ENCODE measurements around the gene ENOSF1. TPM values are rescaled to one million over a fixed set of nuclear protein-coding genes. Genes with fewer than 3 reads are reported as not detected.
"Not testable (repeated sequence)": the region's sequence is repeated elsewhere in the genome, so short reads cannot be mapped to it uniquely, and the experiment has no call there.

The ENOSF1 gene
- total RNA-seq, 2 experiments from 2014 or later, result 113 to 114 TPM

- Mint-ChIP-seq H3K27ac (no peak overlapping the region), H3K4me3 (no peak overlapping the region), H3K27me3 (no peaks in the 10 kb centered on the region), H3K4me1 (ENCODE audit: low read depth) (peaks cover 20% of the 10 kb centered on the region), H3K36me3 (ENCODE audit: low read depth) (peaks cover 69% of the 10 kb centered on the region), H3K9me3 (no peaks in the 10 kb centered on the region)
- intact Hi-C loops (cut with micrococcal nuclease), result no loop called here
- DNase-seq (no peak), ATAC-seq (no peak)
- TF ChIP-seq, protein P1, sequence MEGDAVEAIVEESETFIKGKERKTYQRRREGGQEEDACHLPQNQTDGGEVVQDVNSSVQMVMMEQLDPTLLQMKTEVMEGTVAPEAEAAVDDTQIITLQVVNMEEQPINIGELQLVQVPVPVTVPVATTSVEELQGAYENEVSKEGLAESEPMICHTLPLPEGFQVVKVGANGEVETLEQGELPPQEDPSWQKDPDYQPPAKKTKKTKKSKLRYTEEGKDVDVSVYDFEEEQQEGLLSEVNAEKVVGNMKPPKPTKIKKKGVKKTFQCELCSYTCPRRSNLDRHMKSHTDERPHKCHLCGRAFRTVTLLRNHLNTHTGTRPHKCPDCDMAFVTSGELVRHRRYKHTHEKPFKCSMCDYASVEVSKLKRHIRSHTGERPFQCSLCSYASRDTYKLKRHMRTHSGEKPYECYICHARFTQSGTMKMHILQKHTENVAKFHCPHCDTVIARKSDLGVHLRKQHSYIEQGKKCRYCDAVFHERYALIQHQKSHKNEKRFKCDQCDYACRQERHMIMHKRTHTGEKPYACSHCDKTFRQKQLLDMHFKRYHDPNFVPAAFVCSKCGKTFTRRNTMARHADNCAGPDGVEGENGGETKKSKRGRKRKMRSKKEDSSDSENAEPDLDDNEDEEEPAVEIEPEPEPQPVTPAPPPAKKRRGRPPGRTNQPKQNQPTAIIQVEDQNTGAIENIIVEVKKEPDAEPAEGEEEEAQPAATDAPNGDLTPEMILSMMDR (IDR thresholded peaks at IDR 0.05), result no peak
- POLR2A ChIA-PET, result interaction anchor here (1.0 to 3.3 kb wide), 5 partner anchors 13 to 115 kb away, joined by 3 to 12 read pairs (median 4); partner anchors contain the start of gene TYMS
- CTCF ChIA-PET, result interaction anchor here (1.0 to 1.7 kb wide), 3 partner anchors 15 to 154 kb away, joined by 4 read pairs; no protein-coding TSS in a partner anchor
Observed at GRCh38 chr18:685438-685837, 27.0 kb downstream of the ENOSF1 start.

DNA sequence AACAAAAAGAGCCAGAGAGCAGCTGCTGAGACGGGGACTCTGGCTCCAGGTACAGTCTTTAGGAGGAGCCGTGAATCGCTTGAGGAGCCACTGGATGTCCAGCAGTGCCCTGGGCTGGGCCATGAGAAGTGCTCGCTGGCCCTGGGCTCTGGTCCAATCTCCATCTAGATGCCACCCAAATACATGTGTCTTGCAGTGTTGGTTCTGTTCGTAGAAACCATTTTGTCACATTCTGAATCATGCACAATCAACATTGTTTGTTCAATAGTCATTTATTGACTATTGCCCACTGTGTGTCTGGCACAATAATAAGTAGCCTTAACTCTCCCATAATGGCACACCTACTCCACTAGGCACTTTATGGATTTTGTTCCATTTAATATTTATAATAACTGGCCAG, 28.9 kb downstream of the ENOSF1 start:
- Mint-ChIP-seq H3K36me3 (ENCODE audit: low read depth) (peaks cover 69% of the 10 kb centered on the region), H3K9me3 (no peaks in the 10 kb centered on the region), H3K27ac (no peak overlapping the region), H3K4me3 (no peak overlapping the region), H3K27me3 (no peaks in the 10 kb centered on the region), H3K4me1 (ENCODE audit: low read depth) (peaks cover 20% of the 10 kb centered on the region)
- ATAC-seq (no peak), DNase-seq (no peak)
- CTCF ChIA-PET, result no interaction called here
- intact Hi-C loops (cut with micrococcal nuclease), result no loop called here
- TF ChIP-seq, protein P1 (IDR thresholded peaks at IDR 0.05), result no peak
- POLR2A ChIA-PET, result interaction anchor here (1.2 kb wide), 1 partner anchor 25 kb away, joined by 3 read pairs; no protein-coding TSS in a partner anchor

DNA sequence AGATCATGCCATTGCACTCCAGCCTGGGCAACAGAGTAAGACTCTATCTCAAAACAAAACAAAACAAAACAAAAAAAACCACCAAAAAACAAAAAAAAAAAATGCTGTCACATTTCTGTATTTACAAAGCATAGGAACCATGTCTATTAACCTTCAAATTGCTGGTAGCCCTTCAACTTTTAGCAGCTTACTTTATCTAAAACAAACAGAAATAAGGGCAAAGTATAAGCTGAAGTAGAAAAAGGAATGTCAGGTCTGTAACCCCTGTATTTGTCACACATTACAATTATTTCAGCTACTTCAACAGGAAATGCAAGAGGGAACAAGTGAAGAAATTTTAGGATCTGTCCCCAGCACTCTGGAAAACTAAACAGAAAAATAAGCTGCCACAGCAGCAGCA, 29.6 kb downstream of the ENOSF1 start:
- CTCF ChIA-PET, result interaction anchor here (0.8 kb wide), 1 partner anchor 58 kb away, joined by 3 read pairs; no protein-coding TSS in a partner anchor
- Mint-ChIP-seq H3K27me3 (no peaks in the 10 kb centered on the region), H3K36me3 (ENCODE audit: low read depth) (peaks cover 70% of the 10 kb centered on the region), H3K9me3 (no peaks in the 10 kb centered on the region), H3K4me3 (no peak overlapping the region), H3K27ac (peak overlapping the region; percentile 25), H3K4me1 (ENCODE audit: low read depth) (peaks cover 20% of the 10 kb centered on the region)
- intact Hi-C loops (cut with micrococcal nuclease), result no loop called here
- POLR2A ChIA-PET, result interaction anchor here (0.7 to 1.2 kb wide), 2 partner anchors 25 to 157 kb away, joined by 3 read pairs; no protein-coding TSS in a partner anchor
- TF ChIP-seq, protein P1 (IDR thresholded peaks at IDR 0.05), result no peak
- DNase-seq (no peak), ATAC-seq (no peak)

DNA sequence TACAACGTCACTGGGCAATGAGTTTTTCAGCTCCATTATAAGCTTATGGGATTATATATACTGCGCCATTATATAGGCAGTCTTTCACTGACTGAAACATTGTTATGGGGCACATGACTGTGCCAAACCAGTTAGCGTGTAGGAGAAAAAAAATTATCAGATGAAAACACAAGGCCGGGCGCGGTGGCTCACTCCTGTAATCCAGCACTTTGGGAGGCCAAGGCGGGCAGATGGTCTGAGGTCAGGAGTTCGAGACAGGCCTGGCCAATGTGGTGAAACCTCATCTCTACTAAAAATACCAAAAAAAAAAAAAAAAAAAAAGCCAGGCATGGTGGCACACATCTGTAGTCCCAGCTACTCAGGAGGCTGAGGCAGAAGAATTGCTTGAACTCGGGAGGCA, 30.0 kb downstream of the ENOSF1 start:
- ChIA-PET POLR2A (interaction anchor here (1.2 kb wide), 1 partner anchor 24 kb away, joined by 3 read pairs; no protein-coding TSS in a partner anchor), CTCF (interaction anchor here (0.8 kb wide), 1 partner anchor 58 kb away, joined by 3 read pairs; no protein-coding TSS in a partner anchor)
- ATAC-seq; H3K9me3 Mint-ChIP-seq; intact Hi-C loops (cut with micrococcal nuclease); H3K4me3 Mint-ChIP-seq; DNase-seq; H3K27me3 Mint-ChIP-seq: not testable (repeated sequence)
- Mint-ChIP-seq H3K4me1 (ENCODE audit: low read depth) (peaks cover 20% of the 10 kb centered on the region), H3K27ac (peak overlapping the region; percentile 88), H3K36me3 (ENCODE audit: low read depth) (peaks cover 70% of the 10 kb centered on the region)

- intact Hi-C loops (cut with micrococcal nuclease), result no loop called here
- Mint-ChIP-seq H3K27ac (peak overlapping the region; percentile 88), H3K27me3 (no peaks in the 10 kb centered on the region), H3K36me3 (ENCODE audit: low read depth) (peaks cover 70% of the 10 kb centered on the region), H3K9me3 (no peaks in the 10 kb centered on the region), H3K4me1 (ENCODE audit: low read depth) (peaks cover 20% of the 10 kb centered on the region), H3K4me3 (no peak overlapping the region)
- DNase-seq, result peak; percentile 84
- ATAC-seq, result peak; percentile 96
- TF ChIP-seq, protein P1 (IDR thresholded peaks at IDR 0.05), result no peak
- ChIA-PET CTCF (interaction anchor here (0.8 to 1.7 kb wide), 3 partner anchors 30 to 150 kb away, joined by 3 read pairs; partner anchors contain the start of gene ENOSF1), POLR2A (interaction anchor here (0.8 to 1.5 kb wide), 3 partner anchors 11 to 34 kb away, joined by 3 to 7 read pairs (median 3); no protein-coding TSS in a partner anchor)
Observed at GRCh38 chr18:681985-682384, 30.4 kb downstream of the ENOSF1 start.
